A549 (cell line): ENCODE results near the gene CIT.

Source experiments
- MYC ChIP-seq: IDR thresholded peaks from 2 replicates; pipeline ENCODE4 v1.6.1; 2012; ENCODE audit warnings: mild to moderate bottlenecking, inconsistent platforms, low read length, improper control_type of control experiment, borderline replicate concordance
- REST ChIP-seq: fragments of 200-600 bp; sonication (generic); IDR thresholded peaks from 2 replicates; pipeline ENCODE4 v1.6.1; 2016; ENCODE audit warnings: antibody characterized with exemption, mild to moderate bottlenecking, moderate library complexity
- RNF2 ChIP-seq: fragments of 200-600 bp; sonication (generic); IDR thresholded peaks from 2 replicates; pipeline ENCODE4 v1.6.1; 2016; ENCODE audit warnings: low read depth, mild to moderate bottlenecking, antibody characterized with exemption, moderate library complexity, borderline replicate concordance

GRCh38 chr12:119841433-119842210, 35.5 kb downstream of the CIT start:
- no peak for TF ChIP-seq RNF2
- no peak for TF ChIP-seq MYC
- TF ChIP-seq REST = no peak
